K562 (cell line): ENCODE data around the gene FAM3C. TPM values are rescaled to one million over a fixed set of nuclear protein-coding genes. Genes with fewer than 3 reads are reported as not detected.
A peak's percentile ranks its signal among the peaks of the same experiment; 100 is the strongest.

ENCODE experiments used
- ATAC-seq: fragments of 200-7000 bp; cut with Tn5 transposase; 3 replicates; pipeline ENCODE4 v1.9.1; 2020; ENCODE audit warnings: moderate library complexity
- BruUV-seq: library from RNA; stranded (reverse); fragments of 400-500 nt; replicated peaks from 2 replicates; lab custom pipeline; 2021; lab: Mats Ljungman, UMichigan
- CTCF ChIA-PET: fragments of 300-600 bp; formaldehyde crosslinking; extraction: SDS; loops from one replicate; lab custom pipeline; 2021; ENCODE audit warnings: low intra/inter-chr PET ratio; lab: Yijun Ruan, JAX
- POLR2A ChIA-PET: fragments of 300-600, 350-650 bp; sonication (Branson Sonifier 250); formaldehyde crosslinking; extraction: SDS; loops from one replicate; lab custom pipeline; 2021; ENCODE audit warnings: antibody characterized with exemption, inconsistent platforms; lab: Yijun Ruan, JAX
- DNase-seq, 4 experiments: peaks; one replicate each; pipeline versions ENCODE4 v3.0.0 to v3.0.0-alpha.2; 2011 to 2018; ENCODE audit warnings: low spot score in 3 of 4, mixed read lengths in 3 of 4; ENCODE audit errors: extremely low read depth in 1 of 4
- FAIRE-seq: peaks from 2 replicates; lab custom pipeline; 2011; peaks lifted over from hg19 to GRCh38; lab: Jason Lieb, UNC
- H2AFZ ChIP-seq: 2 replicates; pipeline ENCODE4 v1.6.0; 2011; ENCODE audit warnings: low read depth, low read length, control low read depth, inconsistent platforms
- H3K27ac ChIP-seq: fragments of 200-600 bp; 3 replicates; pipeline ENCODE4 v1.8.0; 2011; ENCODE audit warnings: low read depth, mild to moderate bottlenecking, control low read depth, inconsistent platforms, low read length, moderate library complexity, mixed read lengths; ENCODE audit errors: extremely low read depth
- H3K27me3 ChIP-seq, 2 experiments: fragments of 300-600 bp in 1 of 2; 2 replicates in 1 of 2; 3 replicates in 1 of 2; pipeline versions ENCODE4 v1.6.0 to v1.8.0; 2011; ENCODE audit warnings: inconsistent platforms in 2 of 2, low read length in 2 of 2, mild to moderate bottlenecking in 1 of 2, mixed read lengths in 1 of 2, moderate library complexity in 1 of 2; ENCODE audit not compliant: control insufficient read depth in 2 of 2, insufficient read depth in 2 of 2
- H3K36me3 ChIP-seq: fragments of 300-600 bp; 3 replicates; pipeline ENCODE4 v1.8.0; 2011; ENCODE audit warnings: mild to moderate bottlenecking, low read length, inconsistent platforms; ENCODE audit not compliant: control insufficient read depth, insufficient read depth
- H3K4me1 ChIP-seq, 2 experiments: fragments of 200-600 bp in 1 of 2; replicated peaks in 1 of 2; 2 replicates in 1 of 2; 3 replicates in 1 of 2; pipeline versions ENCODE4 v1.5.1 to v1.8.0; 2011; ENCODE audit warnings: inconsistent platforms in 2 of 2, low read length in 2 of 2, mild to moderate bottlenecking in 1 of 2, mixed read lengths in 1 of 2, moderate library complexity in 1 of 2; ENCODE audit not compliant: control insufficient read depth in 2 of 2, insufficient read depth in 2 of 2
- H3K4me2 ChIP-seq: 2 replicates; pipeline ENCODE4 v1.6.1; 2011; ENCODE audit warnings: low read length, control low read depth, inconsistent platforms, mixed read lengths; ENCODE audit not compliant: insufficient read depth
- H3K4me3 ChIP-seq: fragments of 200-600 bp; sonication (generic), shearing (Covaris generic); 2 replicates; pipeline ENCODE4 v1.5.1; 2016; ENCODE audit warnings: control low read depth, inconsistent platforms
- H3K79me2 ChIP-seq: fragments of 200-600 bp; 3 replicates; pipeline ENCODE4 v1.8.0; 2011; ENCODE audit warnings: low read length, inconsistent platforms; ENCODE audit not compliant: control insufficient read depth, insufficient read depth
- H3K9ac ChIP-seq, 2 experiments: 2 replicates each; pipeline versions ENCODE4 v1.6.0 to v1.6.1; 2011; ENCODE audit warnings: low read depth in 2 of 2, low read length in 2 of 2, control low read depth in 1 of 2, inconsistent platforms in 1 of 2, mild to moderate bottlenecking in 1 of 2, mixed read lengths in 1 of 2; ENCODE audit not compliant: insufficient read depth in 1 of 2
- H3K9me1 ChIP-seq: one replicate; pipeline ENCODE4 v1.6.0; 2011; ENCODE audit warnings: inconsistent platforms, mild to moderate bottlenecking, low read length, moderate library complexity; ENCODE audit not compliant: control insufficient read depth, insufficient read depth
- H3K9me3 ChIP-seq: replicated peaks from 2 replicates; pipeline ENCODE4 v1.5.1; 2011; ENCODE audit warnings: low read depth, low read length, inconsistent platforms; ENCODE audit not compliant: control insufficient read depth, insufficient read depth
- H4K20me1 ChIP-seq: replicated peaks from 2 replicates; pipeline ENCODE4 v1.6.1; 2011; ENCODE audit warnings: low read length, inconsistent platforms, mixed read lengths; ENCODE audit not compliant: control insufficient read depth, insufficient read depth
- CBFA2T3 ChIP-seq: fragments of 450-650 bp; IDR thresholded peaks from 2 replicates; pipeline ENCODE4 v1.6.1; 2017
- CUX1 ChIP-seq: fragments of 200-800 bp; sonication (Bioruptor generic); IDR thresholded peaks from 2 replicates; pipeline ENCODE4 v1.6.1; 2016; ENCODE audit warnings: missing genetic modification characterization, missing compliant biosample characterization
- KDM1A ChIP-seq, 2 experiments: fragments of 450-650 bp; IDR thresholded peaks; 2 replicates each; pipeline ENCODE4 v1.6.1; 2016; ENCODE audit warnings: mild to moderate bottlenecking in 2 of 2
- MEIS2 ChIP-seq: fragments of 450-650 bp; IDR thresholded peaks from 2 replicates; pipeline ENCODE4 v1.6.1; 2014; ENCODE audit warnings: mild to moderate bottlenecking; ENCODE audit not compliant: partially characterized antibody
- RCOR1 ChIP-seq, 2 experiments: IDR thresholded peaks; 2 replicates each; pipeline ENCODE4 v1.6.1; 2012; ENCODE audit warnings: low read depth in 2 of 2, low read length in 2 of 2, borderline replicate concordance in 1 of 2, improper control_type of control experiment in 1 of 2
- SMAD4 ChIP-seq: fragments of 250-450 bp; sonication (Bioruptor Pico); conservative IDR thresholded peaks from 2 replicates; pipeline ENCODE4 v1.8.0; 2021; ENCODE audit warnings: inconsistent platforms, mild to moderate bottlenecking, moderate library complexity
- USF1 ChIP-seq: sonication (generic); formaldehyde crosslinking; IDR thresholded peaks from 2 replicates; pipeline ENCODE4 v1.9.0; 2022; ENCODE audit warnings: mild to moderate bottlenecking, missing genetic modification reagents
- WGBS: fragments of 100-300 bp; shearing (Covaris generic); methylation state at CpG from one replicate; pipeline ENCODE4 v1.1.6; 2016; ENCODE audit warnings: low coverage, mixed read lengths; ENCODE audit not compliant: insufficient coverage; ENCODE audit errors: missing lambda C conversion rate; 5-methylcytosine and 5-hydroxymethylcytosine counted together
- in situ Hi-C: fragments of 300-500 bp; cut with MboI; formaldehyde crosslinking; loops from 4 replicates; pipeline ENCODE4 v1.15.0; 2018; ENCODE audit warnings: inconsistent platforms, mixed read lengths
- intact Hi-C: fragments of 100-400 bp; cut with micrococcal nuclease; formaldehyde crosslinking; loops from 2 replicates; pipeline ENCODE4 v1.14.2; 2022
- polyA plus RNA-seq, 8 experiments: library from polyadenylated mRNA; depleted of rRNA in 4 of 8; stranded (reverse) in 5 of 8; unstranded in 3 of 8; fragments of >200 nt; fragmentation: Nextera tagmentation in 2 of 8; fragmentation: Illumina TruSeq in 1 of 8; extraction: Ambion mirVana in 2 of 8; extraction: Trizol in 1 of 8; gene quantifications; 2 replicates each; pipeline versions ENCODE4 v1.2.1 to v1.2.3, GENCODE V29; 2011 to 2014; ENCODE audit warnings: inconsistent platforms in 1 of 8, missing spikeins in 1 of 8
- total RNA-seq, 7 experiments: library from RNA; depleted of rRNA in 6 of 7; stranded (reverse); fragments of >200 nt in 6 of 7; fragmentation: Illumina TruSeq in 2 of 7; extraction: Trizol in 2 of 7; gene quantifications; 2 replicates each; pipeline versions ENCODE4 v1.2.1 to v1.2.3, GENCODE V29; 2011 to 2021; ENCODE audit warnings: low replicate concordance in 1 of 7
- TF ChIP-seq, protein P1 (sequence below): fragments of 250-450 bp; sonication (Bioruptor Pico); IDR thresholded peaks from 2 replicates; pipeline ENCODE4 v1.9.0; 2021; ENCODE audit warnings: mild to moderate bottlenecking
- TF ChIP-seq, protein P2 (sequence below): fragments of 250-450 bp; sonication (Bioruptor Pico); IDR thresholded peaks from 2 replicates; pipeline ENCODE4 v1.5.0; 2021; ENCODE audit warnings: mild to moderate bottlenecking, moderate library complexity

The FAM3C gene
- total and polyA plus RNA-seq, 9 of the 15 experiments (the other 6 are each of a cell fraction or from before 2014, with no cell fraction given): 10.6 to 42.6 (median 30.0) TPM

- no peak overlapping the region for H3K27ac ChIP-seq
- H3K9ac ChIP-seq: no peak overlapping the region
- TF ChIP-seq CBFA2T3 (0 out of 2 replicates have a peak, but pooled peaks have one; percentile 7), MEIS2 (peak; percentile 36), RCOR1 (IDR thresholded peaks at IDR 0.05; ENCODE audit: borderline replicate concordance in 1 of 2, low read depth in 2 of 2, low read length in 2 of 2) (peak in 1 of 2 experiments; percentile 68; a peak in 2 of 4 replicates), USF1 (CRISPR knock-in tag) (no peak), KDM1A (IDR thresholded peaks at IDR 0.05) (peak; percentile 11 to 52; a peak in 2 of 4 replicates), SMAD4 (CRISPR knock-in tag) (0 out of 2 replicates have a peak, but pooled peaks have one; percentile 23), CUX1 (CRISPR knock-in tag) (no peak)
- TF ChIP-seq, protein P1, sequence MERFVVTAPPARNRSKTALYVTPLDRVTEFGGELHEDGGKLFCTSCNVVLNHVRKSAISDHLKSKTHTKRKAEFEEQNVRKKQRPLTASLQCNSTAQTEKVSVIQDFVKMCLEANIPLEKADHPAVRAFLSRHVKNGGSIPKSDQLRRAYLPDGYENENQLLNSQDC (CRISPR knock-in tag): no peak
- TF ChIP-seq, protein P2, sequence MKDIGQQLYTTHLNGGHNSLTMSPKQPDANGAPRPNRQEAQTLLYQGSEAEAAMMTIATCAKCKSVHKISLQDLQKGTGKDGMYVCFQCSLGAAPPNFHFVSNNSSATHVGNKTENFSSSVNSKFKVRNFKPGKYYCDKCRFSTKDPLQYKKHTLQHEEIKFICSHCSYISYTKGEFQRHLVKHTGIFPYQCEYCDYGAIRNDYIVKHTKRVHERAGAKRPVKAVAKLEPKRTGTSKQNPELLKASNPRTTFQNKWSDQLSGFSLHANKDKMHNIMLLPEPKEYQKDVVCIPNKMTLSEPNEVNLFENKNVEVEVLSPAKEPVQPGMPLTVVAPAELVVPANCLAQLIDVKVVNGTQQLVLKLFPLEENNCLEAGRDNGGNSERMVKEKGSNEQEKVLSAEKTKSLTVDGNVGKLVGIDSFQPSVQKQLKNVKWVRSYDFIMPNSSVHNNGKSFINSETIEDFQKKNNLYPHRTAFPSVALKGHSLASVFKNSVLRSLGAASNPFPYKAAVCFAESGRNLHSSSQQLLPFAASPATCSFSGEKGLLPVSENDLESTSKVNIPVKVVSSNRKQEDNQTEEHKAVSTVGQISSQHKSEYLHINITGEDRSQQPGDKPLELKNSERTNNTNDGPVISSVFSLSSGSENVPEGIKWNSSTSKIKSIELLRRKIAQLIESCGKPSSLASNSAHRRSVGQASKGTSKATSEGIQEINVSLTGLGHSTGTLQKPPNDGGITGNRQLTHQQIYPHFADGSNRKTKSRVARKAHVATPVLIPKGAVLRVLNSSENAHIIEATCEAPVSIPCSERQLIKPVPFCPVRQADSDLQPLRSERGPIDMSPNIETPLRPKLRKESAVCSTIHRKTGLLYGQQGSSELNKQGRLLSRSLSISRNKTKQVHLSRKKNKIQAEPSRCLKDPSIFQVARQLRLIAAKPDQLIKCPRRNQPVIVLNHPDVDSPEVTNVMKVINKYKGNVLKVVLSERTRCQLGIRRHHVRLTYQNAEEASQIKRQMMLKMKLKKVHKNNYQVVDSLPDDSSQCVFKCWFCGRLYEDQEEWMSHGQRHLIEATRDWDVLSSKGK: no peak
- FAIRE-seq (no peak), DNase-seq (no peak), ATAC-seq (peak; percentile 19)
- CTCF ChIA-PET: no interaction called here
- H2AFZ ChIP-seq: no peak overlapping the region
- peaks cover 0 to 2% of the 10 kb centered on the region in 2 experiments; a peak in 1 of 5 replicates for H3K4me1 ChIP-seq
- no peaks in the 10 kb centered on the region for H3K9me1 ChIP-seq
- peaks cover 19% of the 10 kb centered on the region in 2 experiments; a peak in 4 of 5 replicates for H3K27me3 ChIP-seq
- no peaks in the 10 kb centered on the region for H3K36me3 ChIP-seq
- POLR2A ChIA-PET: interaction anchor here (0.7 to 1.5 kb wide), 3 partner anchors 13 to 18 kb away, joined by 3 to 9 read pairs (median 4); no protein-coding TSS in a partner anchor
- H3K9me3 ChIP-seq: no peaks in the 10 kb centered on the region
- no peaks in the 10 kb centered on the region for H3K79me2 ChIP-seq
- in situ Hi-C loops: no loop called here
- H3K4me3 ChIP-seq: no peak overlapping the region
- under 1% methylated on average over 5 of the region's 5 CpGs for WGBS
- intact Hi-C loops: no loop called here
- H4K20me1 ChIP-seq: no peaks in the 10 kb centered on the region; the same call in 1 of the 2 replicates
- no TSS peak for BruUV-seq
- no peak overlapping the region for H3K4me2 ChIP-seq
Measured at GRCh38 chr7:121323515-121324302, 72.4 kb downstream of the FAM3C start.
